Activated CD4-positive, CD25-positive, alpha-beta regulatory T cell treated with anti-CD3 and anti-CD28 coated beads, Interleukin-2, amount 50 U/mL, for 24 hours (primary cell): Measurements from ENCODE around the gene RGS6.

Experiments used
- ATAC-seq, 2 donors: fragments of 150-1000 bp; cut with Tn5 transposase; one replicate each; pipeline ENCODE4 v1.10.0; 2021; ENCODE audit warnings: mild to moderate bottlenecking in 1 of 2, moderate library complexity in 1 of 2

RGS6 gene

GRCh38 chr14:72169521-72169920 lies 237.3 kb downstream of the RGS6 start:
- ATAC-seq: no peak

GRCh38 chr14:72172049-72172448 lies 239.8 kb downstream of the RGS6 start:
- no peak for ATAC-seq

DNA sequence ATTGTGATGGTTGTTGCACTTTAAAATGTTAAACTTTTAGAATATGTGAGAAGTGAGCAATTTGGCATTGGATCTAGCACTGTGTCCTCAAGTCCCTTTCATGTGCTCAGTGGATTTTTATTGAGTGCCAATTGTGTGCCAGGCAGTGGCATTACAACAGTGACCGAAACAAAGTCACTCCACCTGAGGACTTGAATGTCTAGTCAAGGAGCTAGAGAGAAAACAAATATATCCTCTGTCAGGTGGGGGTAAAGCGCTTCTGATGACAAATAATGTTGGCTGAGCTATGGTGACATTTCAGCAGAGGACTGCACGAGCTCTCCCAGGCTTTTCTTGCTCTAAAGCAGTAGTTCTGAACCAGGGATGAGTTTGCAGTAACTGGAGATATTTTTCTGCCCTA lies 240.4 kb downstream of the RGS6 start:
- no peak for ATAC-seq

DNA sequence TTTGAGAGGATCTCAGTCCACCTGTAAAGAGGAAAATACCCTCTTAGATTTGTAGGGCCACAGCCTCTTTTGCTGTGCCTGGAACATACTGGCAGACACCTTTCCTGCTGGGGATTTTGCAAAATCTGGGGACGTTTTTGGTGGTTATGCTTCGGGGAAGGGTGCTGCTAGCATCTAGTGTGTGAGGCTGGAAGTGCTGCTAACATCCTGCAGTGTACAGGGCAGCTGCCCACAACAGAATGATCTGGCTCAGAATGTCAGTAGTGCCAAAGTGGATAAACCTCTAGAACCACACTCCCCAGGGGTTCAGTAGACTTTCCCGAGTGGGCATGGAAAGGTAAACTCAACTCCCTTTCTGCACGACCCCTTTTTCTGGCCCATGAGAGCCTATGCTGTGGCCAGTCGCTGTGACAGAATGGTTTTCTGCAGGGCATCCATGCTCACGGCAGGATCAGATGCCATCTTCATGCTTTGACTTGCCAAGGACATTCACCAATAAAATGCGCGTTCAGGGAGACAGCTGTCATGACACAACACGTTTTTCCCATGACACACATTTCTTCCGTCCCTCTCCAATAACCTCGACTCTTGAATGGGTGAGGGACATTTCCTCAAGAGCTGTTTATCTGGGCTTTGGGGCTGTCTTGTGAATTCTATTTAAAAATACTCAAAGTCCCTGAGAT lies 240.9 kb downstream of the RGS6 start:
- ATAC-seq: no peak

GRCh38 chr14:72177251-72177650 lies 245.0 kb downstream of the RGS6 start:
- ATAC-seq: no peak

GRCh38 chr14:72178517-72178916 lies 246.3 kb downstream of the RGS6 start:
- no peak for ATAC-seq

DNA sequence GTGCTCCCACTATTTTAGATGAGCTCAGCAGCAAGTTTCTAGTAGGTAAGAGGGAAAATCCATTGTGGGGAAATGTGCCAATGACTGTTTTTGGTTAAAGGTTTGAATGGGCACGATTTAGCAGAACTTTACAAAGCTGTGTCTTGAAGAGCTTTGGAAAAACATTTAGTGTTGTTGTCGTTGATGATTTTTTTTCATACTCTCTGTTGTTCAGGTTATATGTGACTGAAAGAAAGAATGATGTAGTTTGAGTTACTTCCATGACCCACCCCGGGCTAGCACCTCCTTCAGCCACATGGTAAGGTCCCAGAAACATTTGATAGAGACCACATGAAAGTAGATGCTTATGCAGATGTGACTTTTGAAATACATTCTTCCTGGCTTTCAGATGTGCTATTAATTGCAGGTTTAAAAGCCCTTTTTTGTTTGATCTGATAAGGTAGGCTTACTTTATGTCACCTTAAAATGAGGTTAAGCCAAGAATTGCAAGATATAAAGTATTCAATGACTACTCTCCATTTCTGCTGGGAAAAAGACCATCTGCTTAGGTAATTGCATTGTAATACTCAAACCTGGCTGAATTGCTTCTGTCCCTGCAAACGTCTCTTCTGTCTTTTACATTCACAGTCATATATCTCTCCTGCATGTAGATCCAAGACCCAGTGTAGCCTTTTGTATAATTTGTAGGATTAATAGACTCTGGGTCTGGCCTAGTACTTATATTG lies 250.6 kb downstream of the RGS6 start:
- ATAC-seq: no peak

DNA sequence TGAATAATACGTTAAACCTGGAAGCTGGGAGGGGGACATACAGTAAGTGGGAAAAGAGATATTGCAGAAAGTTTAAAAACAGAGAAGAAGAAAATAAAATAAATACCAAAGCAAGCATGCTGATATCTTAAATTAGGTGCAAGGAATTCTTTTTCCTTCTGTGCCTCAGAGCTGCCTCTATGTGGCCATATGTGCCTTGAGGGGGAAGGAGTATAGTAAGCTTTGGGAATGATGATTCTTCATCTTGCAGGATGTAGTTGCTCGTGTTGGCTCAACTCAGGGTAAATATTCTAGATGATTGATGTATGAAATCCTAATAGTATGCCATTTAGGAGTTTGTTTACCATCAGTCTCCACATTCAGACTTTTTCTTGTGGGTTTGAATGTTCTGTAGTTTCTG lies 251.4 kb downstream of the RGS6 start:
- no peak for ATAC-seq

DNA sequence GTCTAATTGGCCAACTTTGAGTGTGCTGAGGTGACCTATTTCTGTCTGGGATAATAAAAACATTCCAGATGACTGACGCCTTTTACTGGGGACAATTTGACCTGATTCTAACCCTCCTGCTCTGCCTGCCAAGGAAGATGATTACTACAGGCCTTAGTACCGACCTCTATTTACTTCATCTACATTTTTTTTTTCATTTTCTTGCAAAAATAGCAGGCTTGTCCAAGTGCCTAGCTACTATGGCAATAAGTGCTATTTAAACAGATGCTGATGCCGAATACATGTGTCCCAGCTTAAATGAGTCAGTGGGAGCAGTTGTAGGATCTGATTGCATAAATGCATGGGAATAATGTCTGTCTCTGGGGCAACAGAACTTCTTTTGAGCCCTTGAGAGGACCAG lies 254.3 kb downstream of the RGS6 start:
- no peak for ATAC-seq

- no peak for ATAC-seq
These were observed 264.2 kb downstream of the RGS6 start for GRCh38 chr14:72196237-72197015.

DNA sequence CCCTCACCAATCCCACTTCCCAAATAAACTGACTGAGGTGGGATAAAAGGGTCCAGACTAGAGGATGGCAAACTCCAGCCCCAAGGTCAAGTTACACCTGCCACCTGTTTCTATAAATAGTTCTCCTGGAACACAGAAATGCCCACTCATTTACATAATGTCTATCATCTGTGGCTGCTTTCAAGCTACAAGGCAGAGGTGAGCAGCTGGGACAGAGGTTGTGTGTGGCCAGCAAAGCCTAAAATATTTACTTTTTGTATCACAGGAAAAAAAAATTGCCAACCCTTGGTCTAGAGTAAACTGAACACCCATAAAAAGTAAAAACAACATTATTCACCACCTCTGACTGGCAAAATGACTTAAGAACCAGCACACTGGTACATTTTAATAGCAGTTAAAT lies 269.4 kb downstream of the RGS6 start:
- no peak for ATAC-seq

DNA sequence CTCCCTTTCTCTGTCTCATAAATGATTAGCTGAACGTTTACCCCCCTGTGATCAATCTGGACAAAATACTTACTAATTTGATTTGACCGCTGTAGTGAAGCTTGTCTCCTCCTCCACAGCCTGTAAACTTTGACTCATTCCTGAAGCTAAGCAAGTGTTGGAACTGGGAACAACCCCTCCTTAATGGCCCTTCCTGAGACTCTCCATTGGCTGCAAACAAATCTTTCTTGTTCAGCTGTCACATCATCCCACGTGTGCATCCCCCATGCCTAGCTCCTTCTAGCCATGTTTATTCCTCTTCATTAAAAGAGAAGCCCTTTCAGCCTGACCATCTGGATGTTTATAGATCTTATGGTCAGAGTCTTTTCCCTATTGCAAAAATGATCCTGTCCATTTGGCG lies 281.2 kb downstream of the RGS6 start:
- no peak for ATAC-seq

DNA sequence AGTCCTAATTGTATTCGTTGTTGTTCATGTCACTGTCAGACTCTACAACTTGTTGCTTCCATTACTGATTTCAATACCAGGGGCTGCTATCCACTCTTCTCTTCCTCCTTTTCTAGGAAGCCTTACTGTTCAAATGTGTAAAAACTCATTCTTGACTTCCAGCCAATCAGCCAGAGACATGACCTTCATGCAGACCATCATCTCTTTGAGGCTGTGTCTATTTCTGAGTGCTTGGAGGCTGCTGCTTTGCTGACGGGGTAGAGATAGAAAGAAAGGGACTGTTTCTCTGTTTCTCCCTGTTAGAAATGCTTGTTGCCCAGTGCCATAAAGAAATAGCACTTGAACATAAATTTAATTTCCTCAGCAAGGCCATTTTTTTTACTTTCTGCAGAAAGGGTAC lies 282.9 kb downstream of the RGS6 start:
- no peak for ATAC-seq

DNA sequence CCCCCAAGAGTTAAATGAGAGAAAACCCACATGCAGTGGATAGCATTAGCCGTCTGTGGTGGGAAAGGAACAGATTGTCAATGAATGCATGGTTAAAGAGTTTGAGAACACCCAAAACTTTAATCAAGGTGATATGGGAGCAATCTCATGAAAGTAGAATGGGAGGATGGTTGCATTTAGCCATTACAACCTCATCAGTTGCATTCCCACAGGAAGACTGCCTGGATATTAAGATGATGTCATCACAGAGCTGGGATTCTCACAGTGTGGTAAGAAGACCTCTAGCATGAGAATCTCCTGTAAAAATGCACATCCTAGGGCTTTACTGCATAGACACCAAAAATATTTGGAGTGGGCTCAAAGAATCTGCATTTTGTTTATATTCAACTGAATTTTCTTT lies 284.9 kb downstream of the RGS6 start:
- ATAC-seq: no peak

GRCh38 chr14:72222046-72222445 lies 289.8 kb downstream of the RGS6 start:
- no peak for ATAC-seq

DNA sequence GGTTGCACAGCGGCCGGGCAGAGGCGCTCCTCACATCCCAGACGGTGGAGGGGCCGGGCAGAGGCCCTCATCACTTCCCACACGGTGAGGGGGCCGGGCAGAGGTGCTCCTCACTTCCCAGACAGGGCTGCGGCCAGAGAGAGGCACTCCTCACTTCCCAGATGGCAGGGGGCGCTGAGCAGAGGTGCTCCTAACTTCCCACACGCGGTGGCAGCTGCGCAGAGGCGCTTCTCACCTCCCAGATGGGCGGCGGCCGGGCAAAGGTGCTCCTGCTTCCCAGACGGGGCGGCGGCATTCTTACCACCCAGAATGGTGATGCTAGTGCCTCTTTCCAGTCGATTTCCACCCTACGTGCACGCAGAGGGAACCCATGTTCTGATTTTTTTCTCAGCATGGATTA lies 304.4 kb downstream of the RGS6 start:
- no peak for ATAC-seq

DNA sequence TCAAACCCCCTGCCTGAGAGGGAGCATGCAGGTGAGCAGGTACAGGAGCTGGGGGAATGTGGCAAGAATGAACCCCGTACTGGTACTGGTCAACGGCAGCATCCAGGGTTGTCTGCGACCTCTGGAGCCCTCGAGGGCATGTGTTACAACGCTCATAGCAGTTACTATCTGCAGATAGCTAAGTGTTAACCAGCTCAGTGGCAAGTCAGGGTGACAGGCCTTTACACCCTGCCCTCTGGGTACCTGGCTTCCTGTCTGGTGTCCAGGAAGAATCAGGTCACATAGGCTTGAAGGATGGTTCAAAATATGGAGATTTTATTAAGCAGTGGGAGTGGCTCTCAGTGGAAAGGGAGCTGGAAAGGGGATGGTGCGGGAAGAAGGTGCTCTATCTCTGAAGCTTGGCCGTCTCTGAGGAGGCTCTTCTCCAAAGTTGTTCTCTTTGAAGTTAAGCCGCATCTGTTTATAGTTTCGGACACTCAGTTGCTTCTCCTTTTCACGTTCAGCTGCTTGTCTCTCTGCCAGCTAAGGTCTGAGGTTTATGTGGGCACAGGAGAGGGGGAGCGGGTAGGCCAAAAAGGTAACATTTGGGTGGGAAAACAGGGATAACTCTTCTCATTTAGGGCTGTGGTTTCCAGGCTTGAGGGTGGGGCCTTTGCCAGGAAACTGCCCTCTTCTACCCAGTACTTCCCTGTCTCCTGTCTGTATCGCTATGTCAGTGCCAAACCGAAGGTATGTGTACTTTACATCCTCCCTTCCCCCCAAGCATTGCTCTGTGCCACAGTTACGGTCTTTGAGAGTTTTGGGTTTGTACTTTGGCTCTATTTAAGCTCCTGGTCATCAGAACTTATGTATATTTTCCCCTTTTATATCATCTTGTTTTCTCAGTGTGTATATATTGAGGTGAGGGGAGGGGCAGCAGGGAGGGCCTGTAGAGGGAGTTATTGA lies 305.8 kb downstream of the RGS6 start:
- no peak for ATAC-seq

DNA sequence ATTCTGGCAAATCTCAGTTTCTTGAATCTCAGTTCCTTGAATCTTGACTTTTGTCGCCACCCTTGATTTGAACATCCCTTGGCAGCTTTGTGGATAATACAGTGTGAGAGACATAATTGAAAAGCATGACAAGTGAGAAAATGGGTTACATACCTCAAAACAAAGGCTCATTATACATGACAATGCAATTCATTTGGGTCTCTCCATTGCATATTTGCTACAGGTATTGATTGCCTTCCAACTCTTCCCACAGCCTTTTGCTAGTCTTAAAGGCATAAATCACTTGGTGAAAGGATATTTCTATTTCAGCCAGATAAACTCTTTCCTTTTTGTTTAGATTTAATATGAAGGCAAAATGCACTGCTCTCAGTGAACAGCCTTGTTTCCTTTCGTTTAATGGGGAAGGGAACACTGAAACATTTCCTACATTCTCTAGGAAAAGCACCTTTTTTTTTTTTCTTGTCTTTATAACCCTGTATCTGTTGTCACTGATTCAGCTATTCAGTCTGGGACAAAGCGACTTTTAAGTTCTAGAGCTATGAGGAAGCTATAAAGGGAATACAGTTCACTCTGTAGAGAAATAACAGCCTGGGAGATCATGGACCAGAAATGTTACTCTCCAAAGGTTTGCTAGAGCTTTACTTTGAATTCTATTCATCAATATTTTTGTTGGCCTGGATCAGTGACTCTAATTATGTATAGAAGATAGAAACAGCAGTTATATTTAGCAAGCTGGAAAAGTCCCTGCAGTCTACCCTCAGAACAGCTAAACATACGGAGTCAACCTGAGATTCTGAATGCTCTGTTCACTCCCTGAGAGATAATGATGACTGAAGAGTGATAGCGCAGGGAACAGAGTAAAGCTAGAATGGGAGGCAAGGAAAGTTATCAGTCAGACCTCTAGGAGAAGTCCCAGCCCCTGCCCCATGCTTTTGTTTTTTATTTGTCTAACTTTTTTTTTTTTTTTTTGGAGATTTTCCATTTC lies 311.4 kb downstream of the RGS6 start:
- no peak for ATAC-seq

- ATAC-seq: no peak
These were observed 315.8 kb downstream of the RGS6 start for GRCh38 chr14:72247896-72248465.

DNA sequence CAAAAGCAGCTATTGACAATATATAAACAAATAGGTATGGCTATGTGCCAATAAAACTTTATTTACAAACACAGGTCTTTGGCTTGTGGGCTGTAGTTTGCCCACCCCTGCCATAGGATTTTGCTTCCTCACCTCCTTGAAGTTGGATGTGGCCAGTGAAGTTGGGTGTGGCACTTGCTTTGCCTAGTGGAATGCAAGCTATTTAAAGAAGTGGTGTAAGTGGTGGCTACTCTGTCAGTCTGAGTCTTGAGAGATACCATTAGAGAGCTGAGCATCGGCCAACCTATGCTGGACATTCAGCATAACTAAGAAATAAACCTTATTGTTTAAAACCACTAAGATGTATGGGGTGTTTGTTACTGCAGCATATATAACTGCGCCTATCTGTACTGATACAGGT lies 321.3 kb downstream of the RGS6 start:
- no peak for ATAC-seq
